K562 (cell line): ENCODE data around the gene BICC1. TPM values are rescaled to one million over a fixed set of nuclear protein-coding genes. Genes with fewer than 3 reads are reported as not detected.

Source experiments
- ATAC-seq: fragments of 200-7000 bp; cut with Tn5 transposase; 3 replicates; pipeline ENCODE4 v1.9.1; 2020; ENCODE audit warnings: moderate library complexity
- BruUV-seq: library from RNA; stranded (reverse); fragments of 400-500 nt; replicated peaks from 2 replicates; lab custom pipeline; 2021; lab: Mats Ljungman, UMichigan
- CTCF ChIA-PET: fragments of 300-600 bp; formaldehyde crosslinking; extraction: SDS; loops from one replicate; lab custom pipeline; 2021; ENCODE audit warnings: low intra/inter-chr PET ratio; lab: Yijun Ruan, JAX
- POLR2A ChIA-PET: fragments of 300-600, 350-650 bp; sonication (Branson Sonifier 250); formaldehyde crosslinking; extraction: SDS; loops from one replicate; lab custom pipeline; 2021; ENCODE audit warnings: antibody characterized with exemption, inconsistent platforms; lab: Yijun Ruan, JAX
- DNase-seq, 4 experiments: peaks; one replicate each; pipeline versions ENCODE4 v3.0.0 to v3.0.0-alpha.2; 2011 to 2018; ENCODE audit warnings: low spot score in 3 of 4, mixed read lengths in 3 of 4; ENCODE audit errors: extremely low read depth in 1 of 4
- FAIRE-seq: peaks from 2 replicates; lab custom pipeline; 2011; peaks lifted over from hg19 to GRCh38; lab: Jason Lieb, UNC
- H2AFZ ChIP-seq: 2 replicates; pipeline ENCODE4 v1.6.0; 2011; ENCODE audit warnings: low read depth, low read length, control low read depth, inconsistent platforms
- H3K27ac ChIP-seq: fragments of 200-600 bp; 3 replicates; pipeline ENCODE4 v1.8.0; 2011; ENCODE audit warnings: low read depth, mild to moderate bottlenecking, control low read depth, inconsistent platforms, low read length, moderate library complexity, mixed read lengths; ENCODE audit errors: extremely low read depth
- H3K27me3 ChIP-seq, 2 experiments: fragments of 300-600 bp in 1 of 2; 2 replicates in 1 of 2; 3 replicates in 1 of 2; pipeline versions ENCODE4 v1.6.0 to v1.8.0; 2011; ENCODE audit warnings: inconsistent platforms in 2 of 2, low read length in 2 of 2, mild to moderate bottlenecking in 1 of 2, mixed read lengths in 1 of 2, moderate library complexity in 1 of 2; ENCODE audit not compliant: control insufficient read depth in 2 of 2, insufficient read depth in 2 of 2
- H3K36me3 ChIP-seq: fragments of 300-600 bp; 3 replicates; pipeline ENCODE4 v1.8.0; 2011; ENCODE audit warnings: mild to moderate bottlenecking, low read length, inconsistent platforms; ENCODE audit not compliant: control insufficient read depth, insufficient read depth
- H3K4me1 ChIP-seq, 2 experiments: fragments of 200-600 bp in 1 of 2; replicated peaks in 1 of 2; 2 replicates in 1 of 2; 3 replicates in 1 of 2; pipeline versions ENCODE4 v1.5.1 to v1.8.0; 2011; ENCODE audit warnings: inconsistent platforms in 2 of 2, low read length in 2 of 2, mild to moderate bottlenecking in 1 of 2, mixed read lengths in 1 of 2, moderate library complexity in 1 of 2; ENCODE audit not compliant: control insufficient read depth in 2 of 2, insufficient read depth in 2 of 2
- H3K4me2 ChIP-seq: 2 replicates; pipeline ENCODE4 v1.6.1; 2011; ENCODE audit warnings: low read length, control low read depth, inconsistent platforms, mixed read lengths; ENCODE audit not compliant: insufficient read depth
- H3K4me3 ChIP-seq: fragments of 200-600 bp; sonication (generic), shearing (Covaris generic); 2 replicates; pipeline ENCODE4 v1.5.1; 2016; ENCODE audit warnings: control low read depth, inconsistent platforms
- H3K79me2 ChIP-seq: fragments of 200-600 bp; 3 replicates; pipeline ENCODE4 v1.8.0; 2011; ENCODE audit warnings: low read length, inconsistent platforms; ENCODE audit not compliant: control insufficient read depth, insufficient read depth
- H3K9ac ChIP-seq, 2 experiments: 2 replicates each; pipeline versions ENCODE4 v1.6.0 to v1.6.1; 2011; ENCODE audit warnings: low read depth in 2 of 2, low read length in 2 of 2, control low read depth in 1 of 2, inconsistent platforms in 1 of 2, mild to moderate bottlenecking in 1 of 2, mixed read lengths in 1 of 2; ENCODE audit not compliant: insufficient read depth in 1 of 2
- H3K9me1 ChIP-seq: one replicate; pipeline ENCODE4 v1.6.0; 2011; ENCODE audit warnings: inconsistent platforms, mild to moderate bottlenecking, low read length, moderate library complexity; ENCODE audit not compliant: control insufficient read depth, insufficient read depth
- H3K9me3 ChIP-seq: replicated peaks from 2 replicates; pipeline ENCODE4 v1.5.1; 2011; ENCODE audit warnings: low read depth, low read length, inconsistent platforms; ENCODE audit not compliant: control insufficient read depth, insufficient read depth
- H4K20me1 ChIP-seq: replicated peaks from 2 replicates; pipeline ENCODE4 v1.6.1; 2011; ENCODE audit warnings: low read length, inconsistent platforms, mixed read lengths; ENCODE audit not compliant: control insufficient read depth, insufficient read depth
- BMI1 ChIP-seq: fragments of 150-350 bp; IDR thresholded peaks from 2 replicates; pipeline ENCODE4 v1.6.1; 2014; ENCODE audit warnings: low read length
- EWSR1 ChIP-seq: fragments of 450-650 bp; IDR thresholded peaks from 2 replicates; pipeline ENCODE4 v1.6.1; 2018; ENCODE audit warnings: borderline replicate concordance, mild to moderate bottlenecking, low read depth, moderate library complexity; ENCODE audit not compliant: partially characterized antibody
- NUFIP1 ChIP-seq: fragments of 450-650 bp; IDR thresholded peaks from 2 replicates; pipeline ENCODE4 v1.6.1; 2018; ENCODE audit not compliant: partially characterized antibody
- RFX7 ChIP-seq: fragments of 250-450 bp; sonication (Bioruptor Pico); IDR thresholded peaks from 2 replicates; pipeline ENCODE4 v1.5.1; 2021; ENCODE audit warnings: mild to moderate bottlenecking
- ZNF12 ChIP-seq: sonication (generic); formaldehyde crosslinking; IDR thresholded peaks from 2 replicates; pipeline ENCODE4 v1.4.0; 2020; ENCODE audit warnings: mild to moderate bottlenecking, missing genetic modification reagents
- WGBS: fragments of 100-300 bp; shearing (Covaris generic); methylation state at CpG from one replicate; pipeline ENCODE4 v1.1.6; 2016; ENCODE audit warnings: low coverage, mixed read lengths; ENCODE audit not compliant: insufficient coverage; ENCODE audit errors: missing lambda C conversion rate; 5-methylcytosine and 5-hydroxymethylcytosine counted together
- in situ Hi-C: fragments of 300-500 bp; cut with MboI; formaldehyde crosslinking; loops from 4 replicates; pipeline ENCODE4 v1.15.0; 2018; ENCODE audit warnings: inconsistent platforms, mixed read lengths
- intact Hi-C: fragments of 100-400 bp; cut with micrococcal nuclease; formaldehyde crosslinking; loops from 2 replicates; pipeline ENCODE4 v1.14.2; 2022
- polyA plus RNA-seq, 8 experiments: library from polyadenylated mRNA; depleted of rRNA in 4 of 8; stranded (reverse) in 5 of 8; unstranded in 3 of 8; fragments of >200 nt; fragmentation: Nextera tagmentation in 2 of 8; fragmentation: Illumina TruSeq in 1 of 8; extraction: Ambion mirVana in 2 of 8; extraction: Trizol in 1 of 8; gene quantifications; 2 replicates each; pipeline versions ENCODE4 v1.2.1 to v1.2.3, GENCODE V29; 2011 to 2014; ENCODE audit warnings: inconsistent platforms in 1 of 8, missing spikeins in 1 of 8
- total RNA-seq, 7 experiments: library from RNA; depleted of rRNA in 6 of 7; stranded (reverse); fragments of >200 nt in 6 of 7; fragmentation: Illumina TruSeq in 2 of 7; extraction: Trizol in 2 of 7; gene quantifications; 2 replicates each; pipeline versions ENCODE4 v1.2.1 to v1.2.3, GENCODE V29; 2011 to 2021; ENCODE audit warnings: low replicate concordance in 1 of 7
- TF ChIP-seq, protein P1 (sequence below): fragments of 450-650 bp; formaldehyde crosslinking; IDR thresholded peaks from 2 replicates; pipeline ENCODE4 v1.4.0; 2022; ENCODE audit warnings: mild to moderate bottlenecking, moderate library complexity
- TF ChIP-seq, protein P2 (sequence below): fragments of 250-450 bp; sonication (Bioruptor Pico); IDR thresholded peaks from 2 replicates; pipeline ENCODE4 v1.8.0; 2022; ENCODE audit warnings: moderate library complexity, mild to moderate bottlenecking, inconsistent platforms
- TF ChIP-seq, protein P3 (sequence below): fragments of 200-600 bp; sonication (generic); IDR thresholded peaks from one replicate; pipeline ENCODE4 v1.6.1; 2012; ENCODE audit warnings: mild to moderate bottlenecking, low read depth, low read length, inconsistent platforms

The BICC1 gene
- total and polyA plus RNA-seq, 9 of the 15 experiments (the other 6 are each of a cell fraction or from before 2014, with no cell fraction given), result not detected

DNA sequence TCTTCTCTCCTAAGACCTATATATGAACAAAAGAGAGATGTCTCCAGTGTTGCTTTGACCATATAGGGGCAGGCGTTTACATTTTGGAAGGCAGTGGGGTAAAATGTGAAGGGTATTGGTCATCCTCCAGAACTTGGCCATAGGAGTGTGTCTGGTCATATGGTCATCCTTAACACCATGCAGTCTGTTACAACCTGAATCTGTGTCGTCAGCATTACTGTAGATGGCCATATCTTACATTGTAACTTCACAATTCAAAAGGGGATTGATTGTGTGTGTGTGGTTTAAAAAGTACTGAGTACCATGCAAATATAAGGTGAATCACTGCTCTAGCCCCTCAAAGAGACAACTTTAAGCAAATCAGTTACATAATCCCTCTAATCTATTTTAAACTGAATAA, 311.7 kb downstream of the BICC1 start:
- ATAC-seq, result no peak
- in situ Hi-C loops, result no loop called here
- Histone ChIP-seq H3K4me2 (no peak overlapping the region), H2AFZ (no peak overlapping the region), H3K79me2 (no peaks in the 10 kb centered on the region), H3K36me3 (no peaks in the 10 kb centered on the region), H3K9me1 (no peaks in the 10 kb centered on the region), H3K9me3 (no peaks in the 10 kb centered on the region), H3K27me3 (no peaks in the 10 kb centered on the region), H3K4me1 (no peaks in the 10 kb centered on the region), H3K27ac (no peak overlapping the region), H3K9ac (no peak overlapping the region), H4K20me1 (no peaks in the 10 kb centered on the region), H3K4me3 (no peak overlapping the region)
- BruUV-seq, result no TSS peak
- no peak for FAIRE-seq
- CTCF ChIA-PET, result no interaction called here
- intact Hi-C loops, result no loop called here
- 0% methylated on average over 2 of the region's 2 CpGs for WGBS
- POLR2A ChIA-PET, result no interaction called here
- no peak for DNase-seq
- TF ChIP-seq NUFIP1 (no peak), EWSR1 (no peak), BMI1 (no peak), ZNF12 (no peak), RFX7 (CRISPR knock-in tag) (no peak)
- TF ChIP-seq, protein P1, sequence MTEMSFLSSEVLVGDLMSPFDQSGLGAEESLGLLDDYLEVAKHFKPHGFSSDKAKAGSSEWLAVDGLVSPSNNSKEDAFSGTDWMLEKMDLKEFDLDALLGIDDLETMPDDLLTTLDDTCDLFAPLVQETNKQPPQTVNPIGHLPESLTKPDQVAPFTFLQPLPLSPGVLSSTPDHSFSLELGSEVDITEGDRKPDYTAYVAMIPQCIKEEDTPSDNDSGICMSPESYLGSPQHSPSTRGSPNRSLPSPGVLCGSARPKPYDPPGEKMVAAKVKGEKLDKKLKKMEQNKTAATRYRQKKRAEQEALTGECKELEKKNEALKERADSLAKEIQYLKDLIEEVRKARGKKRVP, result no peak
- TF ChIP-seq, protein P2, sequence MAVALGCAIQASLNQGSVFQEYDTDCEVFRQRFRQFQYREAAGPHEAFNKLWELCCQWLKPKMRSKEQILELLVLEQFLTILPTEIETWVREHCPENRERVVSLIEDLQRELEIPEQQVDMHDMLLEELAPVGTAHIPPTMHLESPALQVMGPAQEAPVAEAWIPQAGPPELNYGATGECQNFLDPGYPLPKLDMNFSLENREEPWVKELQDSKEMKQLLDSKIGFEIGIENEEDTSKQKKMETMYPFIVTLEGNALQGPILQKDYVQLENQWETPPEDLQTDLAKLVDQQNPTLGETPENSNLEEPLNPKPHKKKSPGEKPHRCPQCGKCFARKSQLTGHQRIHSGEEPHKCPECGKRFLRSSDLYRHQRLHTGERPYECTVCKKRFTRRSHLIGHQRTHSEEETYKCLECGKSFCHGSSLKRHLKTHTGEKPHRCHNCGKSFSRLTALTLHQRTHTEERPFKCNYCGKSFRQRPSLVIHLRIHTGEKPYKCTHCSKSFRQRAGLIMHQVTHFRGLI (CRISPR knock-in tag), result no peak
- TF ChIP-seq, protein P3, sequence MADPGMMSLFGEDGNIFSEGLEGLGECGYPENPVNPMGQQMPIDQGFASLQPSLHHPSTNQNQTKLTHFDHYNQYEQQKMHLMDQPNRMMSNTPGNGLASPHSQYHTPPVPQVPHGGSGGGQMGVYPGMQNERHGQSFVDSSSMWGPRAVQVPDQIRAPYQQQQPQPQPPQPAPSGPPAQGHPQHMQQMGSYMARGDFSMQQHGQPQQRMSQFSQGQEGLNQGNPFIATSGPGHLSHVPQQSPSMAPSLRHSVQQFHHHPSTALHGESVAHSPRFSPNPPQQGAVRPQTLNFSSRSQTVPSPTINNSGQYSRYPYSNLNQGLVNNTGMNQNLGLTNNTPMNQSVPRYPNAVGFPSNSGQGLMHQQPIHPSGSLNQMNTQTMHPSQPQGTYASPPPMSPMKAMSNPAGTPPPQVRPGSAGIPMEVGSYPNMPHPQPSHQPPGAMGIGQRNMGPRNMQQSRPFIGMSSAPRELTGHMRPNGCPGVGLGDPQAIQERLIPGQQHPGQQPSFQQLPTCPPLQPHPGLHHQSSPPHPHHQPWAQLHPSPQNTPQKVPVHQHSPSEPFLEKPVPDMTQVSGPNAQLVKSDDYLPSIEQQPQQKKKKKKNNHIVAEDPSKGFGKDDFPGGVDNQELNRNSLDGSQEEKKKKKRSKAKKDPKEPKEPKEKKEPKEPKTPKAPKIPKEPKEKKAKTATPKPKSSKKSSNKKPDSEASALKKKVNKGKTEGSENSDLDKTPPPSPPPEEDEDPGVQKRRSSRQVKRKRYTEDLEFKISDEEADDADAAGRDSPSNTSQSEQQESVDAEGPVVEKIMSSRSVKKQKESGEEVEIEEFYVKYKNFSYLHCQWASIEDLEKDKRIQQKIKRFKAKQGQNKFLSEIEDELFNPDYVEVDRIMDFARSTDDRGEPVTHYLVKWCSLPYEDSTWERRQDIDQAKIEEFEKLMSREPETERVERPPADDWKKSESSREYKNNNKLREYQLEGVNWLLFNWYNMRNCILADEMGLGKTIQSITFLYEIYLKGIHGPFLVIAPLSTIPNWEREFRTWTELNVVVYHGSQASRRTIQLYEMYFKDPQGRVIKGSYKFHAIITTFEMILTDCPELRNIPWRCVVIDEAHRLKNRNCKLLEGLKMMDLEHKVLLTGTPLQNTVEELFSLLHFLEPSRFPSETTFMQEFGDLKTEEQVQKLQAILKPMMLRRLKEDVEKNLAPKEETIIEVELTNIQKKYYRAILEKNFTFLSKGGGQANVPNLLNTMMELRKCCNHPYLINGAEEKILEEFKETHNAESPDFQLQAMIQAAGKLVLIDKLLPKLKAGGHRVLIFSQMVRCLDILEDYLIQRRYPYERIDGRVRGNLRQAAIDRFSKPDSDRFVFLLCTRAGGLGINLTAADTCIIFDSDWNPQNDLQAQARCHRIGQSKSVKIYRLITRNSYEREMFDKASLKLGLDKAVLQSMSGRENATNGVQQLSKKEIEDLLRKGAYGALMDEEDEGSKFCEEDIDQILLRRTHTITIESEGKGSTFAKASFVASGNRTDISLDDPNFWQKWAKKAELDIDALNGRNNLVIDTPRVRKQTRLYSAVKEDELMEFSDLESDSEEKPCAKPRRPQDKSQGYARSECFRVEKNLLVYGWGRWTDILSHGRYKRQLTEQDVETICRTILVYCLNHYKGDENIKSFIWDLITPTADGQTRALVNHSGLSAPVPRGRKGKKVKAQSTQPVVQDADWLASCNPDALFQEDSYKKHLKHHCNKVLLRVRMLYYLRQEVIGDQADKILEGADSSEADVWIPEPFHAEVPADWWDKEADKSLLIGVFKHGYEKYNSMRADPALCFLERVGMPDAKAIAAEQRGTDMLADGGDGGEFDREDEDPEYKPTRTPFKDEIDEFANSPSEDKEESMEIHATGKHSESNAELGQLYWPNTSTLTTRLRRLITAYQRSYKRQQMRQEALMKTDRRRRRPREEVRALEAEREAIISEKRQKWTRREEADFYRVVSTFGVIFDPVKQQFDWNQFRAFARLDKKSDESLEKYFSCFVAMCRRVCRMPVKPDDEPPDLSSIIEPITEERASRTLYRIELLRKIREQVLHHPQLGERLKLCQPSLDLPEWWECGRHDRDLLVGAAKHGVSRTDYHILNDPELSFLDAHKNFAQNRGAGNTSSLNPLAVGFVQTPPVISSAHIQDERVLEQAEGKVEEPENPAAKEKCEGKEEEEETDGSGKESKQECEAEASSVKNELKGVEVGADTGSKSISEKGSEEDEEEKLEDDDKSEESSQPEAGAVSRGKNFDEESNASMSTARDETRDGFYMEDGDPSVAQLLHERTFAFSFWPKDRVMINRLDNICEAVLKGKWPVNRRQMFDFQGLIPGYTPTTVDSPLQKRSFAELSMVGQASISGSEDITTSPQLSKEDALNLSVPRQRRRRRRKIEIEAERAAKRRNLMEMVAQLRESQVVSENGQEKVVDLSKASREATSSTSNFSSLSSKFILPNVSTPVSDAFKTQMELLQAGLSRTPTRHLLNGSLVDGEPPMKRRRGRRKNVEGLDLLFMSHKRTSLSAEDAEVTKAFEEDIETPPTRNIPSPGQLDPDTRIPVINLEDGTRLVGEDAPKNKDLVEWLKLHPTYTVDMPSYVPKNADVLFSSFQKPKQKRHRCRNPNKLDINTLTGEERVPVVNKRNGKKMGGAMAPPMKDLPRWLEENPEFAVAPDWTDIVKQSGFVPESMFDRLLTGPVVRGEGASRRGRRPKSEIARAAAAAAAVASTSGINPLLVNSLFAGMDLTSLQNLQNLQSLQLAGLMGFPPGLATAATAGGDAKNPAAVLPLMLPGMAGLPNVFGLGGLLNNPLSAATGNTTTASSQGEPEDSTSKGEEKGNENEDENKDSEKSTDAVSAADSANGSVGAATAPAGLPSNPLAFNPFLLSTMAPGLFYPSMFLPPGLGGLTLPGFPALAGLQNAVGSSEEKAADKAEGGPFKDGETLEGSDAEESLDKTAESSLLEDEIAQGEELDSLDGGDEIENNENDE, result no peak
